ENCODE data around the gene OTOG.

The OTOG gene

GRCh38 chr11:17581732-17582053 is 34.6 kb downstream of the OTOG start:
- DNase-seq (ENCODE audit: low read depth in 2 of 2), result no peak

DNA sequence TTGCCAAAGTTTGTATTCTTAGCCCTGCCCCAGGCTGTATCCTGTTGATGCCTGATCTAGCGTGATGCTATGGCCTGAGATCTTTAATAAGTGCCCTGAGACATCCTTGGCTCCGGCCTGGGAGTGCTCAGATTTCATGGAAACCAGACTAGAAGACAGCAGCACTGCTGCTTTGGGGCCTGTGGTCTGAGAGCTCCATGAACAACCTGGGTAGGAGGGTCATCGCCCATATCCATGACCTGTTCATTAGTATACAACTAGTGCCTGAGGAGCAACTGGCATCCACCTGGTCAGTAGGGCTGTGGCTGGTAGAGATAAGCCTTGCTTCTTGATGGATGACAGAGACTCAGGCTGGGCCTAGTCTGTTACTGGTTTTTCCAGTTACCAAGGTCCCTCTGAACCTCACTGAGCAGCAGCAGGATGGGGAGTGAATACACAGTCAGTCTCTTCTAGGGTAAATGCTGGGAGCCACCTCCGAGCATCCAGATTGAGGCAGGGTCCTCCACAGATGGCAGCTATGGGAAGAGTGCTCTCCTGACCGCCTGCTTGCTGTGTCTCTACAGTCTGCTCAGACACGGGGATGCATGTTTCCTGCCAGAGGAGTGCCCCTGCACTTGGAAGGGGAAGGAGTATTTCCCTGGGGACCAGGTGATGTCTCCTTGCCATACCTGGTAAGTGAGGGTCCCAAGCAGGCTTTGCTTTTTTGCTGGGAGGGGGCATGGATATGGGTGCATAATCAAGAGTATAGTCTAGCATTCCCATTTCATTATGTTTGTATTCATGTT is 39.0 kb downstream of the OTOG start:
- DNase-seq (ENCODE audit: low read depth in 2 of 2), result no peak

GRCh38 chr11:17588166-17588565 is 41.1 kb downstream of the OTOG start:
- DNase-seq (ENCODE audit: low read depth in 2 of 2), result no peak

DNA sequence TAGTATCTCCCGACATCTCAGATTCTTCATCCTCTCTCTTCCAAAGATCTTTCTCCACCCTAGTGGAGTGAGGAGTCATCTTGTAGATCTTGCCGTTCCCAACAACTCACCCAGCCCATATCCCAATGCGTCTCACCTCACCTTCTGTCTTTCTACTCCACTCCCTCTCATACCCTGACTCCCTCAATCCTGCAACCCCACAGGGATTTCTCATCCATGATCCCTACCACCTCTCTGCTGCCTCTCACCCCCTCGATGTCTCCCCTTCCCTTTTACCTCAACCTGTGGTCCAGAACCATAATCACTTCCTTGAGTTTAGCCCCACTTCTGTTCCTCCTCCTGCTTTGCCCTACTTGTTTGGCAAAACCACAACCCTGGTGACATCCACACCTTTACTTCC is 41.7 kb downstream of the OTOG start:
- DNase-seq (ENCODE audit: low read depth in 2 of 2), result no peak

DNA sequence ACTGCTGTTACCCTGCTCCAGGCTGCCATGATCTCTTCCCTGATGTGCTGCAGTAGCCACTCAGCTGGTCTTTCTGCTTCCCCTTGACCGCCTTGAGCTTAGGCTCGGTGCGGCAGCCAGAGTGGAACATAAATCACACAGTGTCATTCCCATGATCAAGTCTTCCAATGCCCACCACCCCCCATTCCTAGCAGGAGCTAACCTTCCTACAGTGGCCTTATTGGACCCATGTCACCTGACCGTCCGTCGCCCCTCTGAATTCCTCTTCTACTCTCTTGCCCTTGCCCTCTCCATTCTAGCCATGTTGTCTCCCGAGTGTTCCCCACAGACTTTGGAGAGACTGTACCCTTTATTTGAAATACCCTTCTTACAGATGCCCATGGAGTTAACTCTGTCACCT is 43.4 kb downstream of the OTOG start:
- no peak for DNase-seq (ENCODE audit: low read depth in 2 of 2)

DNA sequence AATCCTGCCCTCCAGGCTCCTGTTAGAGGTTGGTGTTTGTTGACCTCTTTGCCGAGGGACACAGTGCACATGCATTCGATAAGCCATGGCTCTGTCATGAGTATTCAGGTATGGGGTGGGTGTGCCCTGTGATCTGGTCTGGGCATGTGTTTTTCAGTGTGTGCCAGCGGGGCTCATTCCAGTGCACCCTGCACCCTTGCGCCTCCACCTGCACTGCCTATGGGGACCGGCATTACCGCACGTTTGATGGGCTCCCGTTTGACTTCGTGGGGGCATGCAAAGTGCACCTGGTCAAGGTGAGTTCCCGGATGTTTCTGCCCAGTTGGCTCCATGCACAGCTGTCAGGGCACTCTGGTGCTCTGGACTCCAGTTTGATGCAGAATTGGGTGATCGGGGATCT is 44.2 kb downstream of the OTOG start:
- no peak for DNase-seq (ENCODE audit: low read depth in 2 of 2)

- no peak for DNase-seq (ENCODE audit: low read depth in 2 of 2)
These were observed 46.6 kb downstream of the OTOG start for GRCh38 chr11:17593466-17594245.

GRCh38 chr11:17594686-17595192 is 47.7 kb downstream of the OTOG start:
- DNase-seq (ENCODE audit: low read depth in 2 of 2), result no peak

DNA sequence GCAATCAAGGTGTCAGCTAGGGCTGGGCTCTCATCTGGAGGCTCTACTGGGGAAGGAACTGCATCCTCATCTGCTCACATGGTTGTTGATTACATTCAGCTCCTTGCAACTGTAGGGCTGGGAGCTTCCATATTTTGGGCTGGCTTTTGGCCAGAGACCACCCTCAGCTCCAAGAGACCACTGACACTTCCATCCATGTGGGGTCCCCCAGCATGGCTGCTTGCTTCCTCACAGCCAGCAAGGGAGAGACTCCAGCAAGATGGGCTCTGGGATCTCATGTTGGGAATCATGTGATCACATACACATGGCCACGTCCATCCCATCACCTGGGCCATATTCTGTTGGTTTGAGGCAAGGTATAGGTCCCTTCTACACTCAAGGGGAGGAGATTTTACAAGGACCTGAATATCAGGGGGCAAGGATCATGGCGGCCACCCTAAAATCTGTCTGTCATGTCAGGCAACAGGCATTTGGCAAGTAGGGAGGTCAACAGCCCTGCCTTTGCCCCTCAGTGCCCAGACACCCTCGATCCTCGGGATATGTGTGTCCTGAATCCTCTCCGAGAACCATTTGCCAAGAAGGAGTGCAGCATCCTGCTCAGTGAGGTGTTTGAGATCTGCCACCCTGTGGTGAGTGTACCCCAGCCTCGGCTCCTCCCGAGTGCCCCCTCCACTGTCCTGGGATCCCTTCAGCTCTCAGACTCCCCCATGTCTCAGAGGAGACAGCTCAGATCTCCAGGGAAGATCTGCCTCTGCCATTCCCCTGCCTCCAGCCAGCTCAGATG is 48.7 kb downstream of the OTOG start:
- no peak for DNase-seq (ENCODE audit: low read depth in 2 of 2)

- DNase-seq (ENCODE audit: low read depth in 2 of 2), result no peak
These were observed 49.2 kb downstream of the OTOG start for GRCh38 chr11:17596310-17596669.

- no peak for DNase-seq (ENCODE audit: low read depth in 2 of 2)
These were observed 49.7 kb downstream of the OTOG start for GRCh38 chr11:17596711-17597110.

GRCh38 chr11:17597770-17598169 is 50.7 kb downstream of the OTOG start:
- no peak for DNase-seq (ENCODE audit: low read depth in 2 of 2)

- peak; percentile 60 to 70 for DNase-seq (ENCODE audit: low read depth in 2 of 2)
These were observed 51.8 kb downstream of the OTOG start for GRCh38 chr11:17598700-17599459.

DNA sequence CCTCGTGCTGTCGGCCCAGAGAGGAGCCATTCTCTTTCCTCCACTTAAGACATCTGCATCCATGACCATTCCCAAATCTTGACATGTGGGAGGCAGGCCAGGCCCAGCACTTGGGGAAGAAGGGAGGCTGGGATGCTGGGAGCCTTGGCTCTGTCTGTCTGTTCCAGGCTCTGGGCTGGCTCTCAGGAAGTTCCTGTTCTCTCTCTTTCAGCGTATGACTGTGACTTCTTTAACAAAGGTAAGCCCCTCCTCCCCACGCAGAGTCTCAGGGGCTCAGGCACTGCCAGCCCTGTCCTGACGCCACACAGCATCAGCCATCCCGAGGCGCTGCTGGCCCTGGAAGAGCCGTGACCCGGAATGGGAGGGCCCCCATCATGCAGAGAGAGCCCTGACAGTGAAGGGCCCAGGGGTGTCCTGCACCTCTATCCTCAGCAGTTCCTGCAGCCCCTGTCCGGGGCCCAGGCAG is 52.4 kb downstream of the OTOG start:
- no peak for DNase-seq (ENCODE audit: low read depth in 2 of 2)

GRCh38 chr11:17600316-17601255 is 53.5 kb downstream of the OTOG start:
- no peak for DNase-seq (ENCODE audit: low read depth in 2 of 2)

DNA sequence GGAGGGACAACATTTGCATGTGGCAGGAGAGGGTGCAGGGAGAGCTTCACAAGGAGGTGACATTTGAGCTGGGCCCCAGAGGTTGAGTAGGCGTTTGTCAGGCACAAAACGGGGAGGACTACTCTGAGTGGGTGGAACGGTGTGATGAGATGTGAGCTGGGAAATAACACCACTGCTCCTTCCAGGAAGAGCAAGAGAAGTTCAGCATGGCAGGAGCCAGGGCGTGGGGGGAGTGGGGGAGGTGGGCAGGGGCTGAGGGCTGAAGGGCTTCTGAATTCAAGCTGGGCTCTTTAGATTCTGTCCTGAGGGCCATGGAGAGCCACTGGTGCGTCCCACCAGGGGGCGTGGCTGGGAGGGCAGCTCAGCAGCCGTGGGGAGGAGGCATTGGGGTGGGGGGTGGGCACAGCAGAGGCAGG is 54.2 kb downstream of the OTOG start:
- no peak for DNase-seq (ENCODE audit: low read depth in 2 of 2)

DNA sequence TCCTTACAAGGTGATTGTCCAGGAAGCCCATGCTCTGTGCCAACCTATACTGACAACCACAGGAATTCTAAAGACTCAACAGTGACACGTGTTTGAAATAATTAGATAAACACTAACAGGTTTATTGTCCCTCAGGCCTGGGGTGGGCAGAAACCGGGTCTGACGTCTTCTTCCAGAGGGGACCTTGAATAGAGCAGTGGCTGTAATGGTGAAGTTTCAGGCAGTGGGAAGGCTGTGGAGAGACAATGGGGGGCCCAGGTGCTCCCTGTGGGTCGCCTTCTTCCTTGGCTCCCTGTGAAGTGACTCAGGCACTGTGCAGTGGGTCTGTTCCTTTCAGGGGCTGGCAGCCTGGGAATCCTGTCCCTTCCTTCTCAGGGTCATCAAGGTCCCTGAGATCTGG is 54.6 kb downstream of the OTOG start:
- DNase-seq (ENCODE audit: low read depth in 2 of 2), result no peak

GRCh38 chr11:17602105-17603001 is 55.3 kb downstream of the OTOG start:
- no peak for DNase-seq (ENCODE audit: low read depth in 2 of 2)

GRCh38 chr11:17603056-17603825 is 56.2 kb downstream of the OTOG start:
- DNase-seq (ENCODE audit: low read depth in 2 of 2), result no peak

Measured in stimulated activated CD8-positive, alpha-beta memory T cell treated with anti-CD3 and anti-CD28 coated beads, Interleukin-2, amount 100 ng/mL, for 48 hours (primary cell).